GM12878 (cell line): ENCODE measurements around the gene IQGAP1. TPM values are rescaled to one million over a fixed set of nuclear protein-coding genes. Genes with fewer than 3 reads are reported as not detected.

ENCODE experiments used
- ATAC-seq: fragments of 200-7000 bp; cut with Tn5 transposase; 3 replicates; pipeline ENCODE4 v1.9.1; 2020; ENCODE audit warnings: mild to moderate bottlenecking, moderate library complexity
- BruUV-seq: library from RNA; stranded (reverse); fragments of 400-500 nt; replicated peaks from 2 replicates; lab custom pipeline; 2021; lab: Mats Ljungman, UMichigan
- CTCF ChIA-PET: fragments of 300-600 bp; sonication (Branson Sonifier 250); formaldehyde crosslinking; extraction: SDS; loops from one replicate; lab custom pipeline; 2021; ENCODE audit warnings: inconsistent platforms; lab: Yijun Ruan, JAX
- POLR2A ChIA-PET: fragments of 350-600 bp; formaldehyde crosslinking; extraction: SDS; loops from one replicate; lab custom pipeline; 2021; ENCODE audit warnings: inconsistent platforms; lab: Charles Lee
- RAD21 ChIA-PET: fragments of 300-600 bp; sonication (Branson Sonifier 250); formaldehyde crosslinking; loops from one replicate; lab custom pipeline; 2023; ENCODE audit warnings: antibody characterized with exemption; ENCODE audit not compliant: unreplicated experiment; lab: Charles Lee
- SMC1A ChIA-PET: fragments of 300-600 bp; sonication (Branson Sonifier 250); formaldehyde crosslinking; loops from one replicate; lab custom pipeline; 2023; ENCODE audit not compliant: unreplicated experiment, uncharacterized antibody; lab: Charles Lee
- DNase-seq: peaks from one replicate; pipeline ENCODE4 v3.0.0-alpha.2; 2011; ENCODE audit warnings: low read depth, low spot score
- FAIRE-seq: peaks from 3 replicates; lab custom pipeline; 2011; peaks lifted over from hg19 to GRCh38; lab: Jason Lieb, UNC
- H2AFZ ChIP-seq: 2 replicates; pipeline ENCODE4 v1.6.0; 2011; ENCODE audit warnings: low read depth, low read length, control low read depth; ENCODE audit not compliant: control insufficient read depth
- H3K27ac ChIP-seq: 2 replicates; pipeline ENCODE4 v1.5.1; 2011; ENCODE audit warnings: control low read depth; ENCODE audit not compliant: control insufficient read depth, insufficient read depth
- H3K27me3 ChIP-seq, 2 experiments: replicated peaks in 1 of 2; 2 replicates each; pipeline versions ENCODE4 v1.6.0 to v1.6.1; 2011; ENCODE audit warnings: low read length in 1 of 2; ENCODE audit not compliant: control insufficient read depth in 2 of 2, insufficient read depth in 2 of 2
- H3K36me3 ChIP-seq, 2 experiments: 2 replicates each; pipeline ENCODE4 v1.5.1; 2011; ENCODE audit warnings: low read length in 1 of 2; ENCODE audit not compliant: control insufficient read depth in 2 of 2, insufficient read depth in 2 of 2
- H3K4me1 ChIP-seq: 2 replicates; pipeline ENCODE4 v1.6.1; 2011; ENCODE audit warnings: mild to moderate bottlenecking, low read length, moderate library complexity, mixed read lengths; ENCODE audit not compliant: control insufficient read depth, insufficient read depth
- H3K4me2 ChIP-seq: 2 replicates; pipeline ENCODE4 v1.6.0; 2011; ENCODE audit warnings: control low read depth; ENCODE audit not compliant: control insufficient read depth, insufficient read depth
- H3K4me3 ChIP-seq: fragments of 200-600 bp; sonication (generic); 2 replicates; pipeline ENCODE4 v1.5.1; 2016
- H3K79me2 ChIP-seq: 2 replicates; pipeline ENCODE4 v1.6.0; 2011; ENCODE audit warnings: low read length; ENCODE audit not compliant: control insufficient read depth, insufficient read depth
- H3K9ac ChIP-seq: 2 replicates; pipeline ENCODE4 v1.8.0; 2011; ENCODE audit warnings: low read length, control low read depth, mixed read lengths; ENCODE audit not compliant: control insufficient read depth, insufficient read depth
- H3K9me3 ChIP-seq: replicated peaks from 3 replicates; pipeline ENCODE4 v1.5.1; 2011; ENCODE audit warnings: mild to moderate bottlenecking, low read length; ENCODE audit not compliant: control insufficient read depth, insufficient read depth
- H4K20me1 ChIP-seq: 2 replicates; pipeline ENCODE4 v1.6.0; 2011; ENCODE audit not compliant: control insufficient read depth, insufficient read depth
- BACH1 ChIP-seq: fragments of 450-650 bp; IDR thresholded peaks from 2 replicates; pipeline ENCODE4 v1.6.1; 2017; ENCODE audit warnings: mild to moderate bottlenecking, borderline replicate concordance
- BHLHE40 ChIP-seq, 2 experiments: fragments of 450-650 bp in 1 of 2; IDR thresholded peaks; 2 replicates each; pipeline ENCODE4 v1.6.1; 2011 to 2017; ENCODE audit warnings: low read depth in 2 of 2, borderline replicate concordance in 1 of 2, improper control_type of control experiment in 1 of 2, low read length in 1 of 2, mild to moderate bottlenecking in 1 of 2
- CBX5 ChIP-seq: sonication (generic); IDR thresholded peaks from 2 replicates; pipeline ENCODE4 v1.6.1; 2016; ENCODE audit warnings: low read depth, moderate library complexity, mild to moderate bottlenecking, inconsistent platforms
- DPF2 ChIP-seq: fragments of 450-650 bp; IDR thresholded peaks from 2 replicates; pipeline ENCODE4 v1.6.1; 2017; ENCODE audit warnings: mild to moderate bottlenecking
- E2F8 ChIP-seq: fragments of 450-650 bp; IDR thresholded peaks from 2 replicates; pipeline ENCODE4 v1.6.1; 2018; ENCODE audit warnings: mild to moderate bottlenecking, low read depth, moderate library complexity; ENCODE audit not compliant: partially characterized antibody
- GATAD2B ChIP-seq: fragments of 450-650 bp; conservative IDR thresholded peaks from 2 replicates; pipeline ENCODE4 v1.6.1; 2017; ENCODE audit warnings: low read depth, mild to moderate bottlenecking, moderate library complexity
- JUND ChIP-seq: IDR thresholded peaks from 2 replicates; pipeline ENCODE4 v1.6.1; 2012; ENCODE audit warnings: low read depth, mild to moderate bottlenecking, low read length, improper control_type of control experiment, moderate library complexity
- KDM1A ChIP-seq: fragments of 200-600 bp; sonication (generic); IDR thresholded peaks from 2 replicates; pipeline ENCODE4 v1.6.1; 2016; ENCODE audit warnings: borderline replicate concordance
- NR2F1 ChIP-seq: fragments of 450-650 bp; conservative IDR thresholded peaks from 2 replicates; pipeline ENCODE4 v1.6.1; 2017; ENCODE audit warnings: mild to moderate bottlenecking
- RFX5 ChIP-seq: IDR thresholded peaks from 2 replicates; pipeline ENCODE4 v1.6.1; 2011; ENCODE audit warnings: low read depth, low read length, improper control_type of control experiment
- SKIL ChIP-seq: fragments of 450-650 bp; IDR thresholded peaks from 2 replicates; pipeline ENCODE4 v1.6.1; 2017; ENCODE audit warnings: mild to moderate bottlenecking, low read depth, inconsistent platforms; ENCODE audit not compliant: poor library complexity, severe bottlenecking
- SP1 ChIP-seq: IDR thresholded peaks from one replicate; pipeline ENCODE4 v1.6.1; 2011; ENCODE audit warnings: low read depth, low read length
- SUZ12 ChIP-seq: fragments of 200-600 bp; sonication (generic); IDR thresholded peaks from one replicate; pipeline ENCODE4 v1.6.1; 2018; ENCODE audit warnings: antibody characterized with exemption, mild to moderate bottlenecking; ENCODE audit not compliant: unreplicated experiment
- WGBS: methylation state at CpG from one replicate; pipeline ENCODE4 v1.1.6; 2016; ENCODE audit warnings: low lambda C conversion rate; ENCODE audit not compliant: insufficient replicate concordance, insufficient coverage; ENCODE audit errors: missing lambda C conversion rate; 5-methylcytosine and 5-hydroxymethylcytosine counted together
- in situ Hi-C: fragments of 300-500 bp; cut with MboI; formaldehyde crosslinking; loops from 9 replicates; pipeline ENCODE4 v1.14.3; 2018; ENCODE audit warnings: mixed read lengths
- intact Hi-C: fragments of 100-400 bp; cut with micrococcal nuclease; formaldehyde crosslinking; loops from one replicate; pipeline ENCODE4 v1.14.2; 2022; ENCODE audit not compliant: unreplicated experiment
- polyA plus RNA-seq, 11 experiments: library from polyadenylated mRNA; depleted of rRNA in 4 of 11; unstranded in 6 of 11; stranded (reverse) in 5 of 11; fragments of >200 nt; fragmentation: Nextera tagmentation in 4 of 11; fragmentation: Illumina TruSeq in 1 of 11; extraction: Ambion mirVana in 4 of 11; extraction: Trizol in 1 of 11; gene quantifications; 1 replicate in 1 of 11; 2 replicates in 10 of 11; pipeline versions ENCODE4 v1.2.1 to v1.2.3, GENCODE V29; 2011 to 2016; ENCODE audit warnings: inconsistent platforms in 2 of 11, missing spikeins in 2 of 11, low read depth in 1 of 11
- total RNA-seq, 4 experiments: library from RNA; depleted of rRNA in 3 of 4; stranded (reverse); fragments of >200 nt in 3 of 4; fragmentation: Illumina TruSeq in 1 of 4; extraction: Trizol in 1 of 4; gene quantifications; 2 replicates each; pipeline versions ENCODE4 v1.2.1 to v1.2.3, GENCODE V29; 2013 to 2021
- TF ChIP-seq, protein P1 (sequence below): fragments of 450-650 bp; conservative IDR thresholded peaks from 2 replicates; pipeline ENCODE4 v1.6.1; 2017; ENCODE audit warnings: mild to moderate bottlenecking, moderate library complexity
- TF ChIP-seq, protein P2 (sequence below): IDR thresholded peaks from 2 replicates; pipeline ENCODE4 v1.6.1; 2011; ENCODE audit warnings: borderline replicate concordance, low read depth, mild to moderate bottlenecking, moderate library complexity, mixed read lengths, low read length; ENCODE audit not compliant: insufficient read depth; ENCODE audit errors: extremely low read length

The IQGAP1 gene
- total and polyA plus RNA-seq, 10 of the 15 experiments (the other 5 are each of a cell fraction or from before 2014, with no cell fraction given) = 65.2 to 250 (median 112) TPM

DNA sequence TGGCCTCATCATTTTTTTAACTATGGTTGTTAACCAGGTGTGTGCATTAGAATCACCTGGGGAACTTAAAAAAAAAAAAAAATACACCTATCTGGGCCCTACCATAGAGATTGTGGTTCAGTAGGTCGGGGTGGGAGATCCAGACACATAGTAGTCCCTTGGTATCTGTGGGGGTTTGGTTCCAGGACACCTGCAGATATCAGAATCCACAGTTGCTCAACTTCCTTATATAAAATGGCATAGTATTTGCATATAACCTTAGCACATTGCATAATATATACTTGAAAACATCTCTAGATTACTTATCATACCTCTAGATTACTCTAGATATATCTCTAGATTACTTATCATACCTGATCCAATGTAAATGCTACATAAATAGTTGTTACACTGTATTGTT, 5.0 kb downstream of the IQGAP1 start:
- no peaks in the 10 kb centered on the region for H3K27me3 ChIP-seq
- no peak overlapping the region for H3K27ac ChIP-seq
- H4K20me1 ChIP-seq = no peaks in the 10 kb centered on the region

More for the DNA sequence above, 5.0 kb downstream of the IQGAP1 start:
- H3K4me1 ChIP-seq = 0 out of 2 replicates have a peak, but pooled peaks cover 3% of the 10 kb centered on the region
- H2AFZ ChIP-seq = no peak overlapping the region
- H3K9me3 ChIP-seq = no peaks in the 10 kb centered on the region
- no peak overlapping the region for H3K4me3 ChIP-seq
- BruUV-seq = no TSS peak
- CTCF ChIA-PET = no interaction called here
- peaks cover 76% of the 10 kb centered on the region for H3K79me2 ChIP-seq
- no peak for DNase-seq
- SMC1A ChIA-PET = interaction anchor here (1.1 to 1.3 kb wide), 2 partner anchors 19 to 29 kb away, joined by 3 to 7 read pairs; no protein-coding TSS in a partner anchor
- peaks cover 0 to 11% of the 10 kb centered on the region in 2 experiments; a peak in 2 of 4 replicates for H3K36me3 ChIP-seq
- intact Hi-C loops = no loop called here
- TF ChIP-seq BHLHE40 (IDR thresholded peaks at IDR 0.05; ENCODE audit: borderline replicate concordance in 1 of 2, low read depth in 2 of 2, low read length in 1 of 2) (no peak), SKIL (no peak), SUZ12 (no peak), RFX5 (no peak), JUND (no peak), GATAD2B (no peak), BACH1 (no peak), E2F8 (no peak), CBX5 (no peak), NR2F1 (no peak), DPF2 (no peak), KDM1A (no peak), SP1 (no peak)
- TF ChIP-seq, protein P1, sequence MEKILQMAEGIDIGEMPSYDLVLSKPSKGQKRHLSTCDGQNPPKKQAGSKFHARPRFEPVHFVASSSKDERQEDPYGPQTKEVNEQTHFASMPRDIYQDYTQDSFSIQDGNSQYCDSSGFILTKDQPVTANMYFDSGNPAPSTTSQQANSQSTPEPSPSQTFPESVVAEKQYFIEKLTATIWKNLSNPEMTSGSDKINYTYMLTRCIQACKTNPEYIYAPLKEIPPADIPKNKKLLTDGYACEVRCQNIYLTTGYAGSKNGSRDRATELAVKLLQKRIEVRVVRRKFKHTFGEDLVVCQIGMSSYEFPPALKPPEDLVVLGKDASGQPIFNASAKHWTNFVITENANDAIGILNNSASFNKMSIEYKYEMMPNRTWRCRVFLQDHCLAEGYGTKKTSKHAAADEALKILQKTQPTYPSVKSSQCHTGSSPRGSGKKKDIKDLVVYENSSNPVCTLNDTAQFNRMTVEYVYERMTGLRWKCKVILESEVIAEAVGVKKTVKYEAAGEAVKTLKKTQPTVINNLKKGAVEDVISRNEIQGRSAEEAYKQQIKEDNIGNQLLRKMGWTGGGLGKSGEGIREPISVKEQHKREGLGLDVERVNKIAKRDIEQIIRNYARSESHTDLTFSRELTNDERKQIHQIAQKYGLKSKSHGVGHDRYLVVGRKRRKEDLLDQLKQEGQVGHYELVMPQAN = no peak
- TF ChIP-seq, protein P2, sequence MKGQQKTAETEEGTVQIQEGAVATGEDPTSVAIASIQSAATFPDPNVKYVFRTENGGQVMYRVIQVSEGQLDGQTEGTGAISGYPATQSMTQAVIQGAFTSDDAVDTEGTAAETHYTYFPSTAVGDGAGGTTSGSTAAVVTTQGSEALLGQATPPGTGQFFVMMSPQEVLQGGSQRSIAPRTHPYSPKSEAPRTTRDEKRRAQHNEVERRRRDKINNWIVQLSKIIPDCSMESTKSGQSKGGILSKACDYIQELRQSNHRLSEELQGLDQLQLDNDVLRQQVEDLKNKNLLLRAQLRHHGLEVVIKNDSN = no peak
- no peak for ATAC-seq
- POLR2A ChIA-PET = no interaction called here
- WGBS = 0% methylated on average over 1 of the region's 1 CpG
- H3K9ac ChIP-seq = no peak overlapping the region
- FAIRE-seq = no peak
- in situ Hi-C loops = no loop called here
- RAD21 ChIA-PET = no interaction called here
- H3K4me2 ChIP-seq = no peak overlapping the region
